Measurements from ENCODE around the gene TMEM41B.
"Not testable (repeated sequence)": the region's sequence is repeated elsewhere in the genome, so short reads cannot be mapped to it uniquely, and the experiment has no call there.

TMEM41B gene

DNA sequence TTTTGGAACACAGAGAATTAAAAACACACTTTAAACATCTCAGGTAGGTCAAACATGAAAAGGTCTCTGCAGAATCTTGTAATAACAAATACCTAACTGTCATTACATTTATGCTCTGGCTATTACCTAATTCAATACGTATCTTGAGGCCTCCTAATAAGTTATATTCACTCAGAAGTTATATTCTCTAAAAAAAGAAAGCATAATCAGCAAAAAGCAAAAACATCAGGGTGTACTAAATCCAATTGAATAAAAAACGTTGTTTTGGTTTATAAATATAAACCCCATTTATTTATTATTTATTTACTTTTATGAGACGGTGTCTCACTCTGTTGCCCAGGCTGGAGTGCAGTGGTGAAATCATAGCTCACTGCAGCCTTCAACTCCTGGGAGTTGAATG is 10.2 kb downstream of the TMEM41B start:
- no peak for DNase-seq

DNA sequence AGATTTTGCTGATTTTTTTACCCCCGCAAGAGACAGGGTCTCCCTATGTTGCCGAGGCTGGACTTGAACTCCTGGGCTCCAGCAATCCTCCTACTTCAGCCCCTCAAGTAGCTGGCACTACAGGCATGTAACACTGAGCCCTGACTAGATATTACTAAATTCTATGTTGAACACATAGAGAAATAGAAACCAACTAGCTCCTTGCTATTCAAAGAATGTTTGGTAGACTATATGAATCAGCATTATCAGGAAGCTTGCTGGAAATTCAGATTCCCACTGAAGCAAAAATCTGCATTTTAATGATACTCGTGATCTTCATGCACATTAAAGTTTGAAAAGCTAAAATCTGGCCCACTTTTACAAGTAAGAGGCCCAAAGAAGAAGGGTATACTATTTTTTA is 11.9 kb downstream of the TMEM41B start:
- no peak for DNase-seq

DNA sequence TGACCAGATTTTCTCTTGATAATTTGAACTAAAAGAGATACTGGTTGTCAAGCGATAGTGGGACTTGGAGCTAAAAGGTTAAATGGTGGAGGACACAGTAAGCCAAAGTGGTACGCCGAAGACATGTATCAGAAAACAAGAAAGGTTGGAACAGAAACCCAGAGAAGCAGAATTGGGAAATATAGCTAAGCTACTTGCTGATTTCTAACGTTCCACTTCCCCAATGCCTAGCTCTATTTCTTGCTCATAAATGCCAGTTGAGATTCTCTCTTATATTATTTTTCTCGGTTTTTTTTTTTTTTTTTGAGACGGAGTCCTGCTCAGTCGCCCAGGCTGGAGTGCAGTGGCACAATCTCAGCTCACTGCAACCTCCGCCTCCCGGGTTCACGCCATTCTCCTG is 12.7 kb downstream of the TMEM41B start:
- no peak for DNase-seq

DNA sequence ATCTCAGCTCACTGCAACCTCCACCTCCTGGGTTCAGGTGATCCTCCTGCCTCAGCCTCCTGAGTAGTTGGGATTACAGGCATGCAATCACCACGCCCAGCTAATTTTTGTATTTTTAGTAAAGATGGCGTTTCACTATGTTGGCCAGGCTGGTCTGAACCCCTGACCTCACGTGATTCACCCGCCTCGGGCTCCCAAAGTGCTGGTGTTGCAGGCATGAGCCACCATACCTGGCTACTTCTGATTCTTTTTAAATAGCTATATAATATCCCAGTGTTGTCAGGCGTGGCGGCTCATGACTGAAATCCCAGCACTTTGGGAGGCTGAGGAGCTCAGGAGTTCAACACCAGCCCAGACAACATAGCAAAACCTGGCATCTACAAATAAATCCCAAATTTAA is 20.7 kb downstream of the TMEM41B start:
- DNase-seq, result no peak

DNA sequence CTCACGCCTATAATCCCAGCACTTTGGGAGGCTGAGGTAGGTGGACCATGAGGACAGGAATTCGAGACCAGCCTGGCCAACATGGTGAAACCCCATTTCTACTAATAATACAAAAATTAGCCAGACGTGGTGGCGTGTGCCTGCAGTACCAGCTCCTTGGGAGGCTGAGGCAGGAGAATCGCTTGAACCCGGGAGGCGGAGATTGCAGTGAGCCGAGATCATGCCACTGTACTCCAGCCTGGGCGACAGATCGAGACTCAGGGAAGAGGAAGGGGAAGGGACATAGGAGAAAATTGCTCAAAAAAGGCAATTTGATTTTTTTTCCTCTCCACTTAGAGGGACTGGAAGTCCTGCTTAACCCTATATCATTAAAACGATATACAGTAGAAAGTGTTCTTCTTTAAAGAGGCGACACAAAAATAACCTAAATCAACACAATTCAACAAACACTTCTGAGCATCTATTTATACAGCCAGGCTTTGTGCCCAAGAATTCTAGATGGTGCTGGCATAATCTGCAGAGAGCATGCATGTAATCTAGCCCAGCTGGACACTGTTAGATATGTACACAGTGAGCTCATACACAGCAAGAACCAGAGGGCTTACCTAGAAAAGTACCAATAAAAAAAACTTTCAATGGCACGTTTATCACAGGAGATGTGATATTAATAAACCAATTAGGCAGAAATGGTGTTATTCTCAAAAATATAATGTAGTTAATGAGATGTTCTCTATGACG is 28.4 kb downstream of the TMEM41B start:
- no peak for DNase-seq

DNA sequence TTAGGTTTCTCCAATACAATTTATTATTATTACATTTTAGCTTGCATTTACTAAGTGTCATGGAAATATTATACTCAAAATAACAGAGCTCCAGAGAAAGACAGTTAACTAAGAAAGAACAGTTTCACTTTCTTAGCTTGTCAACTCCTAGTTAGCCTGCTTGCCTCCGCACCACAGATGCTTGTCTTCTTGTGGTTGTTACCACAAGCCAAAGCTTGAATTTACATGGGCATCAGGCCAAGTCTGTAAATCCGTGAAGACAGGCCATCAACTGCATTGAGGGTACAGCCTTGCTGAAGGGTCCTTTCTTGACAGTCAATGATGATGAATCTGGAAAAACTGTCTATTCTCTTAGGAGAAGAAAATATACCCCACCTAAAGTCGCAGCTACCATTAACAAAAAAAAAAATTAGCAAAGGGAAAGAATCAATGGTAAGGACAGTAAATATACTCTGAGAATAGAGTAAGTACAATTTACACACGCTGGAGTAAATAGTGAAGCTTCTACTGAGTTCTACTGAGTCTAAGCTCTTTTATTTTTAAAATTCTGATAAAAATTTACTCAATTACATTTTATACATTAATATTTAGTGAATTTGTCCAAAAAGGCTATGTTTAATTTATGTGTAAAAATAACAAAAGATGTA is 33.6 kb downstream of the TMEM41B start:
- peak; percentile 63 for DNase-seq

DNA sequence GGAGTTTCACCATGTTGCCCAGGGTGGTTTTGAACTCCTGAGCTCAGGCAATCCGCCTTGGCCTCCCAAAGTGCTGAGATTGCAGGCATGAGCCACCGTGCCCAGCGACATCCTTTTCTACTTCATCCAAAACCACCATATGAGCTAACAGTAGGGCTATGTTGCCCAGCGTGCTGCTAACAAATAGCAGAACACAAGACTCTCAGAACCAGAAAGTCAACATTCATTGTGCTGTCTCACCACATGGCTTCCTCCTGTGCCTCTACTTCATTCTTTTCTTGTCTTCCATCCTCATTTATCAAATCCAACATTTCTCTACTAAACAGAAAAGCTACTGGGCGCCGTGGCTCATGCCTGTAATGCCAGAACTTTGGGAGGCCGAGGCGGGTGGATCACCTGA is 37.2 kb downstream of the TMEM41B start:
- DNase-seq, result no peak

DNA sequence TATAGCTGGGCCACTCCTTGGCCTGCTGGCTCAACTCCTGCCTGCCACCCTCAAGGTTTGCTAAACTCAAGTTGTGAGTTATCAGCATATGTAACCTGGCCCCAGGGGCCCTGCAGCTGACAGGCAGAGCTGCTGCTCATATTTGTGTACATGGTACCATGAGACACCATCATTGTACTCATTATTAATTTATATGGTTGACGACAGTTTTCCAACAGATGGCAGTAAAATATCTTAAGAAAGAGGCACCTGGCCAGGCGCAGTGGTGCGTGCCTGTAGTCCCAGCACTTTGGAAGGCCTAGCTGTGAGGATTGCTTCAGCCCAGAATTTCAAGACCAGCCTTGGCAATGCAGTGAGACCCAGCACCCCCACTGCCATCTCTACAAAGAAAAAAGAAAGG is 37.8 kb downstream of the TMEM41B start:
- no peak for DNase-seq

DNA sequence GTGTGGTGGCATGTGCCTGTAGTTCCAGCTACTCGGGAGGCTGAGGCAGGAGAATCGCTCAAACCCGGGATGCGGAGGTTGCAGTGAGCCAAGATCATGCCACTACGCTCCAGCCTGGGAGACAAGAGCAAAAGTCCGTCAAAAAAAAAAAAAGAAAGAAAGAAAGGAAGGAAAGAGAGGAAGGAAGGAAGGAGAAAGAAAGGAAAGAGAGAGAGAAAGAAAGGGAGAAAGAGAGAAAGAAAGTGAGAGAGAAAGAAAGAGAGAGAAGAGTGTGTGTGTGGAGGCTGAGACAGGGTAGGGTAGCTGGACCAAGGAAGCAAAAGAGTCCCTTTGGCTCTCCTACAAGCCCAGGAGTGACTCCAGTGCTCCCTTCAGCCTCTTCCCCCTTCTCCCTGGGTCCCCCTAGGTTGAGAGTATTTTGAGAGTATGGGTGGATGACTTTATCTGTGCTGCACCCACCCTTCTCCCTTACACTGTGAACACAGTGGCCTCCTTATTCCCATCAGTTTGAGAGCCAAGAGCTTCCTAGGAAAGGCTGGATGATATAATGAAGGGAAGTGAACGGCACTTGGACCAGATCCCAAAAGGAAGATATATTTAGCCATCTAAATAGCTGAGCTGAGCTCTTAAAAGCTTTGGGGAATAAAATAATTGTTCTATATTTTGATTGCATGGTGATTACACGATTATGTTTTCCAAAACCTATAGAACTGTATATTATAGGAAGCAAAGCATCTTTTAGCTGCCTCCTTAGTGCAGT is 39.7 kb downstream of the TMEM41B start:
- DNase-seq, result peak; percentile 38

DNA sequence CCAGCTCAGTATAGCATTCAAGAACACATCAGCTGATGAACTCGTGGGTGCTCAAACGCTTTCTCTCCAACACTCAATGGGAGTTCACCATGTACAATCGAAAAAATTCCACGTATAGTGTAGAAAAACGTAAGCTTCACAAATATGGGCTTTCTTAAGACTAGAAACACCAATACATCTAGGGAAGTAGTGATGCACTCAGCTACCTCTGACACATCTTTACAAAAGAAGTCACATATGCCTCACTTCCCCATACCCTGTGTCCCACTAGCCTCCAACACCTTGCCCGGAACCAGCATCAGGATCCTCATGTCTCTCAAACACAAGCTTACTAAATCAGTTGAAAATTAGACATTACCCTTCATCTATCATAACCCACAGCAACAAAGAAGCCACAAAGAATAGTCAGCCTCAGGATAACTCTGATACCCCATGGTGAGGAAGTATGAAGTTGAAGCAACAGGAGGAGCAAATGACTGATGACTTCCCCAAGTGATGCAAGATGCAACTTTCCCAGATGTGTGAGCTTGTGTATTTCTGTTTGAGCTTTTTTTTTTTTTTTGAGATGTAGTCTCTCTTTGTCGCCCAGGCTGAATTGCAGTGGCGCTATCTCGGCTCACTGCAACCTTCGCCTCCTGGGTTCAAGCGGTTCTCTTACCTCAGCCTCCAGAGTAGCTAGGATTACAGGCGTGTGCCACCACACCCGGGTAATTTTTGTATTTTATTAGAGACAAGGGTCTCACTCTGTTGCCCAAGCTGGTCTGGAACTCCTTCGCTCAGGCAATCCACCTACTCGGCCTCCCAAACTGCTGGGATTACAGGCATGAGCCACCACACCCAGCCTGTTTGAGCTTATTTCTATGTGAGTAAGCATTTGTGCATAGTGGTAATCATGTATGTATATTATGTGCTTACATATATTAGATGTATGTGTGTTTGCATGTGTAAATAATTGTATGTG is 40.7 kb downstream of the TMEM41B start:
- no peak for DNase-seq

DNA sequence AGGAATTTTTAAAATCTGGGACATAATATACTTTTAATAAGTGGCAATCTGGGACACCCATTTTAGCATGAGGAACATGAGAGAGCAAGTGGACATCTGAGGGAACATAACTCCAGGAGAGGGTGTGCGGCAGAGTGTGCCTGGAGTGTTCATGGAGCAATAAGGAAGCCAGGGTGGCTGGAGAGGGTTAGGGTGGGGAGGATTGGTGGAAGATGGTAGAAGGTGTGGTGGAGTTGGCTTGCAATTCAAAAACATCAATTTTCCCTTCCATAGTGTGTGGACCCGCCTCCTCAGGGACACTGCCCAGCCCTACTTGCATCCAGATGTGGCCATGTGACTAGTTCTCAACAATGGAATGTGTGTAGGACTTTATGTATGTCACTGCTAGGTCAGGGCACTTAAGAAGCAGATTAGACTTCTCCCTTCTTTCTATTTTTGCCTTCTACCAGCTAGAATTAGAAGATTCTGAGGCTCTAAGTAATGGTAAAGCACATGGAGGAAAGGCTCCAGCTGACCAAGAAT is 44.8 kb downstream of the TMEM41B start:
- no peak for DNase-seq

DNA sequence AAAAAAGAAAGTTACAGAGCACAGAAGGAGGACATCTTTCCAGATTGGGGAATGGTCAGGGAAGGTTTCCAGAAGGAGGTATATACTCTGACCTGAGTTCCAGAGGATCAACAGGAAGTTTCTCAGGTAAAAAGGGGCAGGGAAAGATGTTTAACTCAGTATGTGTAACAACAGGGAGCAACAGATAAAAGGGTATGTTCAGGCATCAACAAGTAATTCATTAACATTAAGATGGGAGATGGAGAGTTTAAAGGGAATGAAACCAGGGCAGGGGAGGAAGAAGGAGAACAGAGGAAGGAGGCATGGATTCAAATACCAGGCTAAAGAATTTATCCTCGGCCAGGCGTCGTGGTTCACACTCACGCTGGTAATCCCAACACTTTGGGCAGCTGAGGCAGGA is 46.7 kb downstream of the TMEM41B start:
- DNase-seq, result no peak

DNA sequence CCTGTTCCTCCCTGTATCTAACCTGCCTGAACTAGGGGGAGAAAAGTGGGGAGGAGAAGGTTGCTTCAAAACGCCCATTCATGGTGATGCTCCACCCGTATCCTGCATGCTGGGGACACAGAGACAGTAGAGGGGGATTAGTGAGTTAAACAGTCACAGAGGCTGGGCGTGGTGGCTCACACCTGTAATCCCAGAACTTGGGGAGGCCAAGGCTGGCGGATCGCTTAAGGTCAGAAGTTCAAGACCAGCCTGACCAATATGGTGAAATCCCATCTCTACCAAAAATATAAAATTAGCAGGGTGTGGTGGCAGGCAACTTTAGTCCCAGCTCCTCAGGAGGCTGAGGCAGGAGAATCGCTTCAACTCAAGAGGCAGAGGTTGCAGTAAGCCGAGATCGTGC is 47.5 kb downstream of the TMEM41B start:
- DNase-seq, result no peak

DNA sequence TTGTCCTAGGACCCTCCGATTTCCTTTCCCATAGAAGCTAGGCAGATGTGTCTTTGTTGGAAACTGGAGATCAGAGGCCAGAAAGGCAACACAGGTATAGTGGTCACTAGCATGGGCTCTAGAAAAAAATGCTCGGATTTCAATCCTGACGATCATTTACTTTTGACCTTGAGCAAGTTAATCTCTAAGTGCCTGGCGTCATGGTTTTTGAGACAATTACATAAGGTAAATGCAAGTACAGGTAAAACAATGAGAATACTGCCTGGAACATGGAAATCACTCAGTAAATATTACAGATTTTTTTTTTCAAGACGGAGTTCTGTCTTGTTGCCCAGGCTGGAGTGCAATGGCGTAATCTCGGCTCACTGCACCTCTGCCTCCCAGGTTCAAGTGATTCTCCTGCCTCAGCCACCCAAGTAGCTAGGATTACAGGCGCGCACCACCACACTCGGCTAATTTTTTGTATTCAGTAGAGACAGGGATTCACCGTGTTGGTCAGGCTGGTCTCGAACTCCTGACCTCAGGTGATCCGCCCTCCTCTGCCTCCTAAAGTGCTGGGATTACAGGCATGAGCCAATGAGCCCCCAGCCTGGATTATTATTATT is 48.2 kb downstream of the TMEM41B start:
- no peak for DNase-seq

DNA sequence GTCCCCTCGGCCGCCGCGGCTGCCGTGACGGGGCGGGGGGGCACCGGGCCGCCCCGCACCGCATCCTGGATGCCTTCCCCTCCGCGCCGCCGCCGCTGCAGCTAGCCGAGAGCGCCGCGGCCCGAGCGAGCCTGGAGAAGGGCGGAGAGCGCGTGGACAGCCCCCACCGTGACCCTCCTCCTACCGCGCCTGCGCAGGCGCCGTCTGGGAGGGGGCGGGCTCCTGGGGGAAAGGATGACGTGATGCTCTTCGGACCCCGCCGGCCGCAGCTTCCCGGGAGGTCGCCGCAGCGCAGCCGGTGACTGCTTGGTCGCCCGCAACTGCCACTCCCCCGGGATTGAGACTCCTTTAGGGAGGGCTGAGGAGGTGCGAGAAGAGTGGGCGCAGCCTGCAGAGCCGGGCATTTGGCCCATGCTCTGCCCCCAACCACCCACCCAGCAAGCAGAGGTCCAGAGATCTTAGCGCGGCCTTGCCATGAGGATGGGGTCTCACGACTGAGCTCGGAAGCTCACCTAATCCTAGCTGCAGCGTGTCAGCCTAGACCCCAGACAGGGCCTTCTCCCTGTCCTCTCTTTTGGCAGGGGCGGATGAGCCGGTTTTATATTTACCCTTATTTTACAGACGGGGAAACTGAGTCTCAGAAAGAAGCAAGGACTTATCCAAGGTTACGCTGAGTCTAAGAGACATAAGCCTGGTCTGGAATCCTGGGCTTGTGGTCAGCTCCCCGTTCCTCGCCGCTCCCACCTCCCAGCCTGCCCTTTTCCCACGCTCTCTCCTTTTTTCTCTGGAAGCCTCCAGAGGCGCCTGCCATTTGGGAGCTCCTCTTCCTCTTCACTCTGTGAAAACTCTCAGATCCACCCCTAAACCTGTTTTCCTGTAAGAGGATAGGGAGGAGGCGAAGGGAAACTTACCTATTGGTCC is 48.9 kb downstream of the TMEM41B start, which contains the start of gene DENND5A:
DENND5A (minus strand) TSS at position 140 of the 921 bp plus-strand sequence. CDS start 281 bp downstream, outside the sequence.
- DNase-seq, result peak; percentile 94

DNA sequence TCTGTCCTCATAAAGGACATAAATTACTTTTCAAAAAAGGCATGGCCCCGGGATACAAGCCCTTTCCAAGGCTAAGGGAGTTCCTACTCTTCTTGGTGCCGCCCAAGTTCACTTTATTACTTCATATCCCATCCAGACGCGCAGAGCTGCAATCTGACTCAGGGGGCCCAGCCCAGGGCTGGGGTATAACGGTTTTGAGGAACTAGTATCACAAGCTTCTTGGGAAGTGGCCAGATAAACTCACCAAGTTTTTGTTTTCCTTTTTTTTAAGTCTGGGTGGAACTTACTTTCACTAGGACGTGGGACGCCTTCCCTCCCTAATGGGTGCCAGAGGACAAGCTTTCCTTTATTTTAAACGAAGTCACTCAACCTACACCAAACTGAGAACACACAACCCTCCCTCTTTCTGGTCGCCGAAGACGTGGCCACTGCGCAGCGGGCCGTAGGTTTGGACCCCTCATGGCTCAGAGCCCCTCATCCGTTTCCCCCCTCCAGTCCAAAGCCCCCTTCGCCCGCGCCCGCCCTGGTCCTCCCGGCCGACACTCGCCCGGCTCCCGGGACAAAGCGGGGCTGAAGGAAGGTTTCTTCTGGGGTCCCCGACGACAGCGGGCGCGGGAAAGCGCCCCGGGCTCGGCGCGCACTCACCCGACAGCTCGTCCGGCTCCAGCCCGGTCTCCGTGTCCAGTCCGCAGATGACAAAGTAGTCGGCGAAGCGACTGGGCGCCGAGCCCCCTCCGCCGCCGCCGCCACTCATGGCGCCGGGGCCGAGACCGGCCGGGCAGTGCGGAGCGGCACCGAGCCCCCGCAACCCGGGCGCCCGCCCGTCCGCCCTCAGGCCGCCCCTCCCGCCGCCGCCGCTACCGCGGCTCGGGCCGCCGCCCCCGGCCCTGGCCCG is 49.8 kb downstream of the TMEM41B start:
- DNase-seq, result peak; percentile 87

DNA sequence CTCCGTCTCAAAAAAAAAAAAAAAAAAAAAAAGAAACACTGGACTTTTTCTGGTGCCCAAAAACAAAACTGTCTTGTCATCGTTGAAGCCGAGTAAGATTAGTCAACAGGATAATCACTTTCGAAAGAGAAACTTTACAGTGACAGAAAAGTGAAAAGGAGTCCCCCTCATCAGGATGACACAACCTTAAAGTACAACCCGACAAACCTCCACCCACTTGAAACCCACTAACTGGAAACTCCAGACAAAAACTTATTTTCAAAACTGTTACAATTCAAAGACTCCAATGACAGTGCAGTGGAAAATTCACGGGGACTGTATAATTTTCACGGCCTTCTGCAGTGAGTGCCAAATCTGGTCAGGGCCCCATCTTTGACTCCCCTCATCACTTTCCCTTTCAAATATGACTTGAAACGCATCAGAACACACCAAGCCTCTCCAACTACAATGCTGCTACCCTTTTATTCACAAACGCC is 50.5 kb downstream of the TMEM41B start:
- no peak for DNase-seq

DNA sequence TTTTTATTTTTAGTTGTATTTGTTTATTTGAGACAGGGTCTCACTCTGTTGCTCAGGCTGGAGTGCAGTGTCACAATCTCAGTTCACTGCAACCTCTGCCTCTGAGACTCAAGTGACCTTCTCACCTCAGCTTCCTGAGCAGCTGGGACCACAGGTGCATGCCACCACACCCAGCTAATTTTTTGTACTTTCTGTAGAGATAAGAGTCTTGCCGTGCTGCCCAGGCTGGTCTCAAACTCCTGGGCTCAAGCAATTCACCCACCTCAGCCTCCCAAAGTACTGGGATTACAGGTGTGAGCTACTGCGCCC is 53.6 kb downstream of the TMEM41B start:
- DNase-seq, result not testable (repeated sequence)

DNA sequence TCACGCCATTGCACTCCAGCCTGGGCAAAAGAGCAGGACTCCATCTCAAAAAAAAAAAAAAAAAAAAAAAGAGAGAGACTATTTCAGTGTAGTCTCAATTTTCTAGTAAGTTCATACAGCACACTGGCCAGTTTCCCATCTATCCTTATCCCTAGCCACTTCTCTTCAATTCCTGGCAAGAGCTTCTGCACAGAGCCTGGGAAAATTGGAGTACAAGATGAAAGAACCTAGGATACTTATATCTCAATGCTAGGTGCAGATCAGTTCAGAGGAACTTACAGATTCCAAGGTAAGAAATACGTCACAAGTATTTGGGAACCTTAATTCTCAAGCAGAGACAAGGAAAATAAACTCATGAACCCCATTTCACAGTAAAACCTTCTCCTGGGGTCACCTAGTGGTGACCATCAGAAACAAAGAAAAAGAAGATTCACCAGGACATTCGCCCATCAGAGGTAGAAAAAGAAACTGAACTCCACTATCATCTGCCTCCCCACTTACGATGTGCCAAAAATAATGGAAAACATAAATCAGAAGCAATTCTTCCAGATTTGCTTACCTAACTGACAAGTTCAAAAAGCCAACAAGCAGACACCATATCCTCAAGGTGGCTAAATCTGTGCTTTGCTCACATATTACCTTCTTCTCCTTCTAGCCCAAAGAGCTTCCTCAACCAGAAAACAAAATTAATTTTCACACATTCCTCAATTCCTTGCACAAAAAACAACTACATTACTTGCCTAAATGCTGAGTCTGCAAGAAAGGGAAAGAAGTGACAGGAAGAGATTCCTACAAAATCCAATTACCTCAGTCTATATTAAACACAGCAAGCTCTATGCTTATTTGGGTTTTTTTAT is 54.2 kb downstream of the TMEM41B start:
- no peak for DNase-seq

Measured in femur (tissue), 1 donor.